H1 (cell line): ENCODE data around the gene THAP9. TPM values are rescaled to one million over a fixed set of nuclear protein-coding genes. Genes with fewer than 3 reads are reported as not detected.

ENCODE experiments used
- CTCF ChIP-seq, 3 experiments: IDR thresholded peaks; 1 replicate in 2 of 3; 2 replicates in 1 of 3; pipeline versions ENCODE4 v1.5.1 to v1.6.1; 2011; ENCODE audit warnings: low read length in 3 of 3, mild to moderate bottlenecking in 3 of 3, inconsistent platforms in 2 of 3, low read depth in 1 of 3, moderate library complexity in 1 of 3; ENCODE audit not compliant: insufficient read depth in 1 of 3; ENCODE audit errors: control extremely low read depth in 1 of 3
- RNF2 ChIP-seq: fragments of 200-900, 300-1000 bp; sonication (generic); IDR thresholded peaks from 2 replicates; pipeline ENCODE4 v1.7.1; 2016; ENCODE audit warnings: borderline replicate concordance, low read depth, mild to moderate bottlenecking, antibody characterized with exemption, low read length; ENCODE audit not compliant: poor library complexity, severe bottlenecking; ENCODE audit errors: missing control alignments
- YY1 ChIP-seq: IDR thresholded peaks from 2 replicates; pipeline ENCODE4 v1.6.1; 2011; ENCODE audit warnings: low read depth, mild to moderate bottlenecking, low read length
- polyA plus RNA-seq, 7 experiments: library from polyadenylated mRNA; depleted of rRNA in 3 of 7; stranded (reverse) in 5 of 7; unstranded in 2 of 7; fragments of >200 nt in 5 of 7; fragments of 200-250 nt in 2 of 7; gene quantifications; 1 replicate in 5 of 7; 2 replicates in 1 of 7; 4 replicates in 1 of 7; pipeline versions ENCODE4 v1.2.1 to v1.2.3, GENCODE V29; 2011 to 2013; ENCODE audit warnings: missing spikeins in 2 of 7, mixed read lengths in 2 of 7
- total RNA-seq: library from RNA; stranded (reverse); fragmentation: NEBNext Ultra II Directional; extraction: Animal tissue kit (Norgen Biotek cat#: 25700); gene quantifications from 2 replicates; pipeline ENCODE4 v1.2.1, GENCODE V29; 2021
- TF ChIP-seq, protein P1 (sequence below): fragments of 300-600 bp; sonication (generic); IDR thresholded peaks from 2 replicates; pipeline ENCODE4 v1.7.1; 2012; ENCODE audit warnings: low read length, moderate library complexity, mild to moderate bottlenecking, inconsistent platforms; ENCODE audit not compliant: insufficient replicate concordance

THAP9 gene
- total and polyA plus RNA-seq, 2 of the 8 experiments (the other 6 are each of a cell fraction or from before 2014, with no cell fraction given) = 6.1 to 13.2 TPM

DNA sequence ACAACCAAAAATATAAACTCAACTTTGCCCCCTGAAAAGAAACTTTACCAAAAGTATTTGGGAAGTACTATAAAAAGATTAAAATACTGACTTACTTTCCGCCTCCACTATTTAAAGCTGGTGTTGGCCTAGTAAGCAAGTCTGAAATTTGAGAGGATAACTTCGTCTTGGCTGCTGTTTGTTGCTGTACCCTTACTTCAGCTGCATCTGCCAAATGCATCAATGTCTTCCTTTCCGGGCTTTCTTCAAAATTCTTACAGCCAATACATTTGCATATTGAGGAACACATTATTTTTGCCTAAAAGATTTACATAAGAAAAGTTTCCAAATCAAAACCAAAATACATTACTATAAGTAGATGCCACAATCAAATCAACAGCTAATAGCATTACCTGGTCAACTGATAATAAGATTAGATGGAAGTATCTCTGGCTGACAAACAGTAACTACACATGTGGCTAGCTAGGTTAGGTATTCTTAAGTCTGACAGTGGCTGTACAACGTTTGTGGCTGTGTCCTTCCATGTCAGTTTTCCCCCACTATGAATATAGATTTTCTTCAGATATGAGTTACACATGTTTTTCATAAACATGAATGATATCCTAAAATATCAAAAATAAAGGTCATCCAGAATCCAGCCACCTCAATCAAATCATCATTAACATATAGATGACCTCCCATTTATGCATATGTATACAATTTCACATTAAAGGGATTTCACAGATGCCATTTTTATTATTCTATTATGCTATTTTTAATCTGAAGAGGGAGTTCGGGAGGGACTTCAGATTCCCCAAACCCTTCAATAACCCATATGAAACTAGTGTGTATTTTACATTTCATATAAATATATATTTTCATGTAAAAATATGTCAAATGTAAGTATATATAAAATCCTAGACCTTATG is 30.6 kb downstream of the THAP9 start (continued):
- TF ChIP-seq CTCF (IDR thresholded peaks at IDR 0.05; ENCODE audit: control extremely low read depth in 1 of 3, insufficient read depth in 1 of 3, low read depth in 1 of 3, low read length in 3 of 3) (no peak), RNF2 (no peak), YY1 (no peak)
- TF ChIP-seq, protein P1, sequence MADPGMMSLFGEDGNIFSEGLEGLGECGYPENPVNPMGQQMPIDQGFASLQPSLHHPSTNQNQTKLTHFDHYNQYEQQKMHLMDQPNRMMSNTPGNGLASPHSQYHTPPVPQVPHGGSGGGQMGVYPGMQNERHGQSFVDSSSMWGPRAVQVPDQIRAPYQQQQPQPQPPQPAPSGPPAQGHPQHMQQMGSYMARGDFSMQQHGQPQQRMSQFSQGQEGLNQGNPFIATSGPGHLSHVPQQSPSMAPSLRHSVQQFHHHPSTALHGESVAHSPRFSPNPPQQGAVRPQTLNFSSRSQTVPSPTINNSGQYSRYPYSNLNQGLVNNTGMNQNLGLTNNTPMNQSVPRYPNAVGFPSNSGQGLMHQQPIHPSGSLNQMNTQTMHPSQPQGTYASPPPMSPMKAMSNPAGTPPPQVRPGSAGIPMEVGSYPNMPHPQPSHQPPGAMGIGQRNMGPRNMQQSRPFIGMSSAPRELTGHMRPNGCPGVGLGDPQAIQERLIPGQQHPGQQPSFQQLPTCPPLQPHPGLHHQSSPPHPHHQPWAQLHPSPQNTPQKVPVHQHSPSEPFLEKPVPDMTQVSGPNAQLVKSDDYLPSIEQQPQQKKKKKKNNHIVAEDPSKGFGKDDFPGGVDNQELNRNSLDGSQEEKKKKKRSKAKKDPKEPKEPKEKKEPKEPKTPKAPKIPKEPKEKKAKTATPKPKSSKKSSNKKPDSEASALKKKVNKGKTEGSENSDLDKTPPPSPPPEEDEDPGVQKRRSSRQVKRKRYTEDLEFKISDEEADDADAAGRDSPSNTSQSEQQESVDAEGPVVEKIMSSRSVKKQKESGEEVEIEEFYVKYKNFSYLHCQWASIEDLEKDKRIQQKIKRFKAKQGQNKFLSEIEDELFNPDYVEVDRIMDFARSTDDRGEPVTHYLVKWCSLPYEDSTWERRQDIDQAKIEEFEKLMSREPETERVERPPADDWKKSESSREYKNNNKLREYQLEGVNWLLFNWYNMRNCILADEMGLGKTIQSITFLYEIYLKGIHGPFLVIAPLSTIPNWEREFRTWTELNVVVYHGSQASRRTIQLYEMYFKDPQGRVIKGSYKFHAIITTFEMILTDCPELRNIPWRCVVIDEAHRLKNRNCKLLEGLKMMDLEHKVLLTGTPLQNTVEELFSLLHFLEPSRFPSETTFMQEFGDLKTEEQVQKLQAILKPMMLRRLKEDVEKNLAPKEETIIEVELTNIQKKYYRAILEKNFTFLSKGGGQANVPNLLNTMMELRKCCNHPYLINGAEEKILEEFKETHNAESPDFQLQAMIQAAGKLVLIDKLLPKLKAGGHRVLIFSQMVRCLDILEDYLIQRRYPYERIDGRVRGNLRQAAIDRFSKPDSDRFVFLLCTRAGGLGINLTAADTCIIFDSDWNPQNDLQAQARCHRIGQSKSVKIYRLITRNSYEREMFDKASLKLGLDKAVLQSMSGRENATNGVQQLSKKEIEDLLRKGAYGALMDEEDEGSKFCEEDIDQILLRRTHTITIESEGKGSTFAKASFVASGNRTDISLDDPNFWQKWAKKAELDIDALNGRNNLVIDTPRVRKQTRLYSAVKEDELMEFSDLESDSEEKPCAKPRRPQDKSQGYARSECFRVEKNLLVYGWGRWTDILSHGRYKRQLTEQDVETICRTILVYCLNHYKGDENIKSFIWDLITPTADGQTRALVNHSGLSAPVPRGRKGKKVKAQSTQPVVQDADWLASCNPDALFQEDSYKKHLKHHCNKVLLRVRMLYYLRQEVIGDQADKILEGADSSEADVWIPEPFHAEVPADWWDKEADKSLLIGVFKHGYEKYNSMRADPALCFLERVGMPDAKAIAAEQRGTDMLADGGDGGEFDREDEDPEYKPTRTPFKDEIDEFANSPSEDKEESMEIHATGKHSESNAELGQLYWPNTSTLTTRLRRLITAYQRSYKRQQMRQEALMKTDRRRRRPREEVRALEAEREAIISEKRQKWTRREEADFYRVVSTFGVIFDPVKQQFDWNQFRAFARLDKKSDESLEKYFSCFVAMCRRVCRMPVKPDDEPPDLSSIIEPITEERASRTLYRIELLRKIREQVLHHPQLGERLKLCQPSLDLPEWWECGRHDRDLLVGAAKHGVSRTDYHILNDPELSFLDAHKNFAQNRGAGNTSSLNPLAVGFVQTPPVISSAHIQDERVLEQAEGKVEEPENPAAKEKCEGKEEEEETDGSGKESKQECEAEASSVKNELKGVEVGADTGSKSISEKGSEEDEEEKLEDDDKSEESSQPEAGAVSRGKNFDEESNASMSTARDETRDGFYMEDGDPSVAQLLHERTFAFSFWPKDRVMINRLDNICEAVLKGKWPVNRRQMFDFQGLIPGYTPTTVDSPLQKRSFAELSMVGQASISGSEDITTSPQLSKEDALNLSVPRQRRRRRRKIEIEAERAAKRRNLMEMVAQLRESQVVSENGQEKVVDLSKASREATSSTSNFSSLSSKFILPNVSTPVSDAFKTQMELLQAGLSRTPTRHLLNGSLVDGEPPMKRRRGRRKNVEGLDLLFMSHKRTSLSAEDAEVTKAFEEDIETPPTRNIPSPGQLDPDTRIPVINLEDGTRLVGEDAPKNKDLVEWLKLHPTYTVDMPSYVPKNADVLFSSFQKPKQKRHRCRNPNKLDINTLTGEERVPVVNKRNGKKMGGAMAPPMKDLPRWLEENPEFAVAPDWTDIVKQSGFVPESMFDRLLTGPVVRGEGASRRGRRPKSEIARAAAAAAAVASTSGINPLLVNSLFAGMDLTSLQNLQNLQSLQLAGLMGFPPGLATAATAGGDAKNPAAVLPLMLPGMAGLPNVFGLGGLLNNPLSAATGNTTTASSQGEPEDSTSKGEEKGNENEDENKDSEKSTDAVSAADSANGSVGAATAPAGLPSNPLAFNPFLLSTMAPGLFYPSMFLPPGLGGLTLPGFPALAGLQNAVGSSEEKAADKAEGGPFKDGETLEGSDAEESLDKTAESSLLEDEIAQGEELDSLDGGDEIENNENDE = no peak
